OCI-LY3 (cell line): ENCODE data around the gene CLEC19A.

ENCODE experiments used
- CTCF ChIP-seq: fragments of 200-600, 300-600 bp; sonication (generic); IDR thresholded peaks from 2 replicates; pipeline ENCODE4 v1.5.1; 2014; ENCODE audit warnings: antibody characterized with exemption, low read length, low read depth
- EZH2phosphoT487 ChIP-seq: fragments of 200-600 bp; shearing (Covaris generic); IDR thresholded peaks from 2 replicates; pipeline ENCODE4 v1.6.1; 2018; ENCODE audit warnings: antibody characterized with exemption, mixed run types, low read depth

- no peak for TF ChIP-seq CTCF
- TF ChIP-seq EZH2phosphoT487: no peak
Observed at GRCh38 chr16:19245326-19245925, 40.1 kb upstream of the CLEC19A start.
